HEK293 (cell line): ENCODE results near the gene MAMDC2.

ENCODE experiments used
- CTCF ChIA-PET: fragments of 350-600 bp; formaldehyde crosslinking; extraction: SDS; loops from one replicate; lab custom pipeline; 2021; ENCODE audit warnings: antibody characterized with exemption; lab: Yijun Ruan, JAX
- POLR2A ChIA-PET: fragments of 300-600 bp; formaldehyde crosslinking; extraction: SDS; loops from one replicate; lab custom pipeline; 2020; ENCODE audit warnings: antibody characterized with exemption, inconsistent platforms; lab: Yijun Ruan, JAX
- H3K27ac ChIP-seq: fragments of 200-500 bp; sonication (Bioruptor generic); 2 replicates; pipeline ENCODE4 v1.5.1; 2014; ENCODE audit warnings: low read depth, low read length, control low read depth, inconsistent platforms; ENCODE audit errors: extremely low read depth
- H3K36me3 ChIP-seq, 2 experiments: fragments of 200-500 bp in 1 of 2; sonication (Bioruptor generic) in 1 of 2; 1 replicate in 1 of 2; 2 replicates in 1 of 2; pipeline ENCODE4 v1.5.1; 2014 to 2017; ENCODE audit warnings: inconsistent platforms in 2 of 2, low read length in 2 of 2; ENCODE audit not compliant: control insufficient read depth in 2 of 2, insufficient read depth in 1 of 2
- H3K4me1 ChIP-seq: fragments of 200-500 bp; sonication (Bioruptor generic); 2 replicates; pipeline ENCODE4 v1.5.1; 2014; ENCODE audit warnings: mild to moderate bottlenecking, low read length, inconsistent platforms; ENCODE audit not compliant: control insufficient read depth, insufficient read depth
- H3K4me3 ChIP-seq: 2 replicates; pipeline ENCODE4 v1.5.1; 2011; ENCODE audit warnings: low read depth, mild to moderate bottlenecking, control low read depth, low read length, moderate library complexity
- H3K9me3 ChIP-seq: fragments of 200-500 bp; sonication (Bioruptor generic); 2 replicates; pipeline ENCODE4 v1.5.1; 2014; ENCODE audit warnings: low read depth, low read length, inconsistent platforms; ENCODE audit not compliant: control insufficient read depth, insufficient read depth
- GLIS1 ChIP-seq: fragments of 450-650 bp; formaldehyde crosslinking; IDR thresholded peaks from 2 replicates; pipeline ENCODE4 v1.5.1; 2016; ENCODE audit warnings: missing biosample characterization, missing genetic modification characterization
- KLF16 ChIP-seq: fragments of 450-650 bp; formaldehyde crosslinking; IDR thresholded peaks from 2 replicates; pipeline ENCODE4 v1.5.1; 2017; ENCODE audit warnings: missing biosample characterization, missing genetic modification characterization
- SALL2 ChIP-seq: fragments of 450-650 bp; formaldehyde crosslinking; IDR thresholded peaks from 2 replicates; pipeline ENCODE4 v1.5.0; 2017; ENCODE audit warnings: missing biosample characterization, mild to moderate bottlenecking, missing genetic modification characterization, borderline replicate concordance
- ZBTB21 ChIP-seq: fragments of 450-650 bp; formaldehyde crosslinking; IDR thresholded peaks from 2 replicates; pipeline ENCODE4 v1.5.1; 2017; ENCODE audit warnings: missing biosample characterization, missing genetic modification characterization
- ZBTB7A ChIP-seq: fragments of 450-650 bp; formaldehyde crosslinking; IDR thresholded peaks from 2 replicates; pipeline ENCODE4 v1.5.1; 2016; ENCODE audit warnings: low read depth, missing biosample characterization, missing genetic modification characterization
- ZBTB8A ChIP-seq: fragments of 450-650 bp; formaldehyde crosslinking; IDR thresholded peaks from 2 replicates; pipeline ENCODE4 v1.5.1; 2016; ENCODE audit warnings: missing biosample characterization, missing genetic modification characterization
- ZFP3 ChIP-seq: fragments of 450-650 bp; formaldehyde crosslinking; IDR thresholded peaks from 2 replicates; pipeline ENCODE4 v1.5.1; 2016; ENCODE audit warnings: low read depth, missing biosample characterization, missing genetic modification characterization
- ZNF202 ChIP-seq: fragments of 450-650 bp; formaldehyde crosslinking; IDR thresholded peaks from 2 replicates; pipeline ENCODE4 v1.5.1; 2016; ENCODE audit warnings: missing biosample characterization, missing genetic modification characterization, borderline replicate concordance
- ZNF37A ChIP-seq: fragments of 450-650 bp; IDR thresholded peaks from 2 replicates; pipeline ENCODE4 v1.5.1; 2018; ENCODE audit warnings: missing biosample characterization, missing genetic modification characterization
- ZNF514 ChIP-seq: fragments of 450-650 bp; formaldehyde crosslinking; IDR thresholded peaks from 2 replicates; pipeline ENCODE4 v1.5.1; 2016; ENCODE audit warnings: missing biosample characterization, missing genetic modification characterization
- ZNF548 ChIP-seq: fragments of 450-650 bp; formaldehyde crosslinking; IDR thresholded peaks from 2 replicates; pipeline ENCODE4 v1.5.1; 2016; ENCODE audit warnings: missing biosample characterization, missing genetic modification characterization
- ZNF629 ChIP-seq: fragments of 450-650 bp; formaldehyde crosslinking; IDR thresholded peaks from 2 replicates; pipeline ENCODE4 v1.5.1; 2017; ENCODE audit warnings: missing biosample characterization, missing genetic modification characterization
- ZNF776 ChIP-seq: fragments of 450-650 bp; formaldehyde crosslinking; IDR thresholded peaks from 2 replicates; pipeline ENCODE4 v1.5.0; 2017; ENCODE audit warnings: missing biosample characterization, missing genetic modification characterization, borderline replicate concordance
- TF ChIP-seq, protein P1 (sequence below): fragments of 450-650 bp; formaldehyde crosslinking; IDR thresholded peaks from 2 replicates; pipeline ENCODE4 v1.5.1; 2017; ENCODE audit warnings: missing biosample characterization, missing genetic modification characterization
- TF ChIP-seq, protein P2 (sequence below): fragments of 450-650 bp; formaldehyde crosslinking; IDR thresholded peaks from 2 replicates; pipeline ENCODE4 v1.5.1; 2016; ENCODE audit warnings: missing biosample characterization, missing genetic modification characterization
- TF ChIP-seq, protein P3 (sequence below): fragments of 450-650 bp; formaldehyde crosslinking; IDR thresholded peaks from 2 replicates; pipeline ENCODE4 v1.5.1; 2016; ENCODE audit warnings: missing biosample characterization, missing genetic modification characterization
- TF ChIP-seq, protein P4 (sequence below): fragments of 450-650 bp; formaldehyde crosslinking; IDR thresholded peaks from 2 replicates; pipeline ENCODE4 v1.5.1; 2017; ENCODE audit warnings: missing biosample characterization, missing genetic modification characterization
- TF ChIP-seq, protein P5 (sequence below): fragments of 450-650 bp; formaldehyde crosslinking; IDR thresholded peaks from 2 replicates; pipeline ENCODE4 v1.5.1; 2017; ENCODE audit warnings: missing biosample characterization, missing genetic modification characterization

MAMDC2 gene

DNA sequence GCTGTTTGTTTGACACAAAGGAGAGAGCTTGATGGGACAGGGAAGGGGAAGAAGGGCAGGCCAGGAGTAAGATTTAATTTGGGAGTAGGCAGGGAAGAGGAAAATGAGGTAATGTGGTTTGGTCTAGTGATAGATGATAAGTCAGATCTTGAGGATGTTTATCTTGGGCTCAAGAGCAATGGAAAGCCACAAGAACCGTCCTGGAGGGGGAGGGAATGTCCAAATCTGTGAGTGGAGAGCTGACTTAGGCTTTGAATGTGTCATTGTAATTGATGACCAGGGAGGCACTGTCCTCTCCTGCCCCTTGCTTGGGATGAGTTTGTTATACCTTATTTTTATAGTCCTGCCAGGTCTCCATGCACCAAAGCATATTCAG lies 37.5 kb downstream of the MAMDC2 start (continued):
- no peak for TF ChIP-seq ZNF37A (tag by site-specific recombination)
- TF ChIP-seq, protein P1, sequence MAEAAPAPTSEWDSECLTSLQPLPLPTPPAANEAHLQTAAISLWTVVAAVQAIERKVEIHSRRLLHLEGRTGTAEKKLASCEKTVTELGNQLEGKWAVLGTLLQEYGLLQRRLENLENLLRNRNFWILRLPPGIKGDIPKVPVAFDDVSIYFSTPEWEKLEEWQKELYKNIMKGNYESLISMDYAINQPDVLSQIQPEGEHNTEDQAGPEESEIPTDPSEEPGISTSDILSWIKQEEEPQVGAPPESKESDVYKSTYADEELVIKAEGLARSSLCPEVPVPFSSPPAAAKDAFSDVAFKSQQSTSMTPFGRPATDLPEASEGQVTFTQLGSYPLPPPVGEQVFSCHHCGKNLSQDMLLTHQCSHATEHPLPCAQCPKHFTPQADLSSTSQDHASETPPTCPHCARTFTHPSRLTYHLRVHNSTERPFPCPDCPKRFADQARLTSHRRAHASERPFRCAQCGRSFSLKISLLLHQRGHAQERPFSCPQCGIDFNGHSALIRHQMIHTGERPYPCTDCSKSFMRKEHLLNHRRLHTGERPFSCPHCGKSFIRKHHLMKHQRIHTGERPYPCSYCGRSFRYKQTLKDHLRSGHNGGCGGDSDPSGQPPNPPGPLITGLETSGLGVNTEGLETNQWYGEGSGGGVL (tag by site-specific recombination): peak; percentile 42; the same call in 1 of the 2 replicates
- TF ChIP-seq ZNF629 (tag by site-specific recombination): peak; percentile 41
- no peak for TF ChIP-seq SALL2 (tag by site-specific recombination)
- TF ChIP-seq KLF16 (tag by site-specific recombination): no peak
- TF ChIP-seq, protein P2, sequence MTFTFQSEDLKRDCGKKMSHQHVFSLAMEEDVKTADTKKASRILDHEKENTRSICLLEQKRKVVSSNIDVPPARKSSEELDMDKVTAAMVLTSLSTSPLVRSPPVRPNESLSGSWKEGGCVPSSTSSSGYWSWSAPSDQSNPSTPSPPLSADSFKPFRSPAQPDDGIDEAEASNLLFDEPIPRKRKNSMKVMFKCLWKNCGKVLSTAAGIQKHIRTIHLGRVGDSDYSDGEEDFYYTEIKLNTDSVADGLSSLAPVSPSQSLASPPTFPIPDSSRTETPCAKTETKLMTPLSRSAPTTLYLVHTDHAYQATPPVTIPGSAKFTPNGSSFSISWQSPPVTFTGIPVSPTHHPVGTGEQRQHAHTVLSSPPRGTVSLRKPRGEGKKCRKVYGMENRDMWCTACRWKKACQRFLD (tag by site-specific recombination): no peak
- no peak for TF ChIP-seq GLIS1 (tag by site-specific recombination)
- TF ChIP-seq ZNF202 (tag by site-specific recombination): no peak
- TF ChIP-seq ZBTB8A (tag by site-specific recombination): no peak
- TF ChIP-seq, protein P3, sequence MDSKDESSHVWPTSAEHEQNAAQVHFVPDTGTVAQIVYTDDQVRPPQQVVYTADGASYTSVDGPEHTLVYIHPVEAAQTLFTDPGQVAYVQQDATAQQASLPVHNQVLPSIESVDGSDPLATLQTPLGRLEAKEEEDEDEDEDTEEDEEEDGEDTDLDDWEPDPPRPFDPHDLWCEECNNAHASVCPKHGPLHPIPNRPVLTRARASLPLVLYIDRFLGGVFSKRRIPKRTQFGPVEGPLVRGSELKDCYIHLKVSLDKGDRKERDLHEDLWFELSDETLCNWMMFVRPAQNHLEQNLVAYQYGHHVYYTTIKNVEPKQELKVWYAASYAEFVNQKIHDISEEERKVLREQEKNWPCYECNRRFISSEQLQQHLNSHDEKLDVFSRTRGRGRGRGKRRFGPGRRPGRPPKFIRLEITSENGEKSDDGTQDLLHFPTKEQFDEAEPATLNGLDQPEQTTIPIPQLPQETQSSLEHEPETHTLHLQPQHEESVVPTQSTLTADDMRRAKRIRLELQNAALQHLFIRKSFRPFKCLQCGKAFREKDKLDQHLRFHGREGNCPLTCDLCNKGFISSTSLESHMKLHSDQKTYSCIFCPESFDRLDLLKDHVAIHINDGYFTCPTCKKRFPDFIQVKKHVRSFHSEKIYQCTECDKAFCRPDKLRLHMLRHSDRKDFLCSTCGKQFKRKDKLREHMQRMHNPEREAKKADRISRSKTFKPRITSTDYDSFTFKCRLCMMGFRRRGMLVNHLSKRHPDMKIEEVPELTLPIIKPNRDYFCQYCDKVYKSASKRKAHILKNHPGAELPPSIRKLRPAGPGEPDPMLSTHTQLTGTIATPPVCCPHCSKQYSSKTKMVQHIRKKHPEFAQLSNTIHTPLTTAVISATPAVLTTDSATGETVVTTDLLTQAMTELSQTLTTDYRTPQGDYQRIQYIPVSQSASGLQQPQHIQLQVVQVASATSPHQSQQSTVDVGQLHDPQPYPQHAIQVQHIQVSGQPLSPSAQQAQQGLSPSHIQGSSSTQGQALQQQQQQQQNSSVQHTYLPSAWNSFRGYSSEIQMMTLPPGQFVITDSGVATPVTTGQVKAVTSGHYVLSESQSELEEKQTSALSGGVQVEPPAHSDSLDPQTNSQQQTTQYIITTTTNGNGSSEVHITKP: peak; percentile 54
- no peak for TF ChIP-seq ZFP3

DNA sequence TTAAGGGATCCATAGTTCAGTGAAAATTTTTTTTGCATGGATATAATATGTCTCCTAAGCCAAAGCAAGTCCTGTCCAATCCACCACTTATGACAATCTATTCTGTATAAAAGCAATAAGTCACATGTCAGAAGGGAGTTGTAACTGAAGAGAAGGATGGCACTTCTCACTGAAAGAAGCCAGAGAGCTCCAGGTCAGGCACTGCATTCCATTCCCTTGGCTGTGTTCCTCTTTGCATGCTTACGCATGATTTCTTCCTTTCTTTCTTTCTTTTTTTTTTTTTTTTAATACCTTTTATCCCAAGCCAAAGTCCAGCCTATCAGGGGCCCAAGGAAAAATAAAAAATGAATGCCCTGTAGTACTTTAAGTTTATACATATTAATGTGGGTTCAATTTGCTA lies 39.8 kb downstream of the MAMDC2 start:
- TF ChIP-seq ZNF514: no peak
- no peak for TF ChIP-seq ZBTB8A (tag by site-specific recombination)
- TF ChIP-seq ZBTB21 (tag by site-specific recombination): no peak
- TF ChIP-seq, protein P4, sequence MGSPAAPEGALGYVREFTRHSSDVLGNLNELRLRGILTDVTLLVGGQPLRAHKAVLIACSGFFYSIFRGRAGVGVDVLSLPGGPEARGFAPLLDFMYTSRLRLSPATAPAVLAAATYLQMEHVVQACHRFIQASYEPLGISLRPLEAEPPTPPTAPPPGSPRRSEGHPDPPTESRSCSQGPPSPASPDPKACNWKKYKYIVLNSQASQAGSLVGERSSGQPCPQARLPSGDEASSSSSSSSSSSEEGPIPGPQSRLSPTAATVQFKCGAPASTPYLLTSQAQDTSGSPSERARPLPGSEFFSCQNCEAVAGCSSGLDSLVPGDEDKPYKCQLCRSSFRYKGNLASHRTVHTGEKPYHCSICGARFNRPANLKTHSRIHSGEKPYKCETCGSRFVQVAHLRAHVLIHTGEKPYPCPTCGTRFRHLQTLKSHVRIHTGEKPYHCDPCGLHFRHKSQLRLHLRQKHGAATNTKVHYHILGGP: no peak
- TF ChIP-seq ZNF776 (tag by site-specific recombination): no peak
- no peak for TF ChIP-seq SALL2 (tag by site-specific recombination)
- TF ChIP-seq, protein P5, sequence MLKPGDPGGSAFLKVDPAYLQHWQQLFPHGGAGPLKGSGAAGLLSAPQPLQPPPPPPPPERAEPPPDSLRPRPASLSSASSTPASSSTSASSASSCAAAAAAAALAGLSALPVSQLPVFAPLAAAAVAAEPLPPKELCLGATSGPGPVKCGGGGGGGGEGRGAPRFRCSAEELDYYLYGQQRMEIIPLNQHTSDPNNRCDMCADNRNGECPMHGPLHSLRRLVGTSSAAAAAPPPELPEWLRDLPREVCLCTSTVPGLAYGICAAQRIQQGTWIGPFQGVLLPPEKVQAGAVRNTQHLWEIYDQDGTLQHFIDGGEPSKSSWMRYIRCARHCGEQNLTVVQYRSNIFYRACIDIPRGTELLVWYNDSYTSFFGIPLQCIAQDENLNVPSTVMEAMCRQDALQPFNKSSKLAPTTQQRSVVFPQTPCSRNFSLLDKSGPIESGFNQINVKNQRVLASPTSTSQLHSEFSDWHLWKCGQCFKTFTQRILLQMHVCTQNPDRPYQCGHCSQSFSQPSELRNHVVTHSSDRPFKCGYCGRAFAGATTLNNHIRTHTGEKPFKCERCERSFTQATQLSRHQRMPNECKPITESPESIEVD: no peak
- TF ChIP-seq ZBTB7A (tag by site-specific recombination): no peak
- no peak for TF ChIP-seq ZNF548 (tag by site-specific recombination)
- TF ChIP-seq ZNF202 (tag by site-specific recombination): no peak
- no peak for TF ChIP-seq GLIS1 (tag by site-specific recombination)
- no peaks in the 10 kb centered on the region for H3K9me3 ChIP-seq
- H3K36me3 ChIP-seq: no peaks in the 10 kb centered on the region
- peaks cover 7% of the 10 kb centered on the region; the same call in 1 of the 2 replicates for H3K4me1 ChIP-seq
- H3K4me3 ChIP-seq: no peak overlapping the region
- ChIA-PET CTCF (interaction anchor here (2.4 kb wide), 1 partner anchor 28 kb away, joined by 14 read pairs; no protein-coding TSS in a partner anchor), POLR2A (no interaction called here)
- no peak overlapping the region for H3K27ac ChIP-seq
